Vagina (tissue), 2 donors: ENCODE measurements around the gene NFIX. TPM values are rescaled to one million over a fixed set of nuclear protein-coding genes. Genes with fewer than 3 reads are reported as not detected.
A peak's percentile ranks its signal among the peaks of the same experiment; 100 is the strongest.

Source experiments
- DNase-seq, 2 donors: peaks; one replicate each; pipeline ENCODE4 v3.0.0-alpha.2; 2017; ENCODE audit errors: extremely low spot score in 2 of 2
- H3K27ac ChIP-seq: fragments of 200-600 bp; sonication (generic); one replicate; pipeline ENCODE4 v1.5.1; 2019
- H3K27me3 ChIP-seq: fragments of 200-600 bp; sonication (generic); one replicate; pipeline ENCODE4 v1.5.1; 2019
- H3K36me3 ChIP-seq, 2 donors: fragments of 200-600 bp; sonication (generic); one replicate each; pipeline ENCODE4 v1.5.1; 2017 to 2019
- H3K4me1 ChIP-seq: fragments of 200-600 bp; sonication (generic); one replicate; pipeline ENCODE4 v1.5.1; 2019
- H3K4me3 ChIP-seq, 2 donors: fragments of 200-600 bp; sonication (generic); 1 replicate in 1 of 2; 2 replicates in 1 of 2; pipeline ENCODE4 v1.5.1; 2016 to 2019
- H3K9me3 ChIP-seq: fragments of 200-600 bp; sonication (generic); one replicate; pipeline ENCODE4 v1.5.1; 2019
- POLR2A ChIP-seq, 2 donors: fragments of 450-650 bp; IDR thresholded peaks; one replicate each; pipeline ENCODE4 v1.6.1; 2017; ENCODE audit warnings: antibody characterized with exemption in 2 of 2, mild to moderate bottlenecking in 2 of 2, moderate library complexity in 2 of 2
- POLR2AphosphoS5 ChIP-seq, 2 donors: sonication (generic); formaldehyde crosslinking; IDR thresholded peaks; one replicate each; pipeline ENCODE4 v1.9.0; 2017; ENCODE audit warnings: antibody characterized with exemption in 2 of 2, mild to moderate bottlenecking in 2 of 2, low read depth in 1 of 2; ENCODE audit not compliant: insufficient read depth in 1 of 2
- intact Hi-C: fragments of 100-400 bp; cut with DNase I; formaldehyde crosslinking; loops from one replicate; pipeline ENCODE4 v1.15.1; 2023
- total RNA-seq: library from RNA; depleted of rRNA; stranded (reverse); fragments of >200 nt; gene quantifications from one replicate; pipeline ENCODE4 v1.2.3, GENCODE V29; 2016
- TF ChIP-seq, protein P1 (sequence below), 3 experiments: fragments of 450-650 bp in 2 of 3; fragments of 200-600 bp in 1 of 3; sonication (generic) in 1 of 3; IDR thresholded peaks; one replicate each; pipeline ENCODE4 v1.5.1; 2017 to 2019; ENCODE audit warnings: antibody characterized with exemption in 3 of 3, mild to moderate bottlenecking in 2 of 3, moderate library complexity in 2 of 3

NFIX gene
- total RNA-seq, 1 donor from 2014 or later = 81.8 TPM

DNA sequence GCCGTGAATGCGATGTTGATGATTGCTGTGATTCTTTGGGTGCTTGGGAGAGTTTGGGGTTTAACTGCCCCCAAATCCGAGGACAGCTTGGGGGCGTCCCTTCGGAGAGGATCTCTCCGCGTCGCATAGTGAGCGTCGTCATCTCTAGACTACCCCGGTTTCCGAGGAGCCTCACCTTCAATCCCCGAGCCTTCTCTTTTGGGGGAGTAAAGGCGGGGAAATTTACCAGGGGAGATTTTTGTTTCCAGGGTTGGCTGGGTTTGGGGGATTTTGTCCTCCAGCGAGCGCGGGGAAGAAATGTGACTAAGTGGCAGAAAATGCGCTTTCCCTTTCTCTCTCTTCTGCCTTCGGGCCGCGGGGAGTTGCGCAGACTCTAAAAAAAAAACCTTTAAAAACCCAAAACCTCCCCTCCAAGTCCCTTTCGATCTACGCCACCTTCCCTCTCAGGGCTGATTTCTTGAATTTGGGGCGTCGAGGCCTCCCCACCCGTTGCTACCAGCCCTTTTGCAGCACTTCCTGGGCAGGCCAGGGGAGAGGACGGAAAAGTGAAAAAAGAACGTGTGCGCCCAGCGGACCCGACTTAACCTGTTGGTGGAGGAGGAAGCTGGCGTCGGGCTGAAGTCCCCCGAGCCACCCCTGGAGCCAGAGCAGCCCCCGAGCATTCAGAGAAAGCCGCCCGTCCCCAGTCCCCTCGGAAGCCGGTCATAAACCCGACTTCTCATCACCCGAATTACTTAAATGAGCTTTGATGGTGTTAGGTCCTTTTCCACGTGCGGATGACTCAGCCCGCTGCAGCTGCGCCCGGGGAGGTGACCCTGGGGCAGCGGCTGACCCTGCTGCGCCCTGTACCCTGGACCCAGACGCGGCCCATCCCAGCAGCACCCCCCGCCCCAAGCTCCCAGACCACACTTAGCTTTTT lies 17.7 kb downstream of the NFIX start:
- intact Hi-C loops = no loop called here
- no peaks in the 10 kb centered on the region for H3K36me3 ChIP-seq
- H3K9me3 ChIP-seq = no peaks in the 10 kb centered on the region
- peak overlapping the region; percentile 99 for H3K27ac ChIP-seq
- H3K4me3 ChIP-seq = peak overlapping the region; percentile 47 to 50
- no peak for DNase-seq
- TF ChIP-seq, protein P1, sequence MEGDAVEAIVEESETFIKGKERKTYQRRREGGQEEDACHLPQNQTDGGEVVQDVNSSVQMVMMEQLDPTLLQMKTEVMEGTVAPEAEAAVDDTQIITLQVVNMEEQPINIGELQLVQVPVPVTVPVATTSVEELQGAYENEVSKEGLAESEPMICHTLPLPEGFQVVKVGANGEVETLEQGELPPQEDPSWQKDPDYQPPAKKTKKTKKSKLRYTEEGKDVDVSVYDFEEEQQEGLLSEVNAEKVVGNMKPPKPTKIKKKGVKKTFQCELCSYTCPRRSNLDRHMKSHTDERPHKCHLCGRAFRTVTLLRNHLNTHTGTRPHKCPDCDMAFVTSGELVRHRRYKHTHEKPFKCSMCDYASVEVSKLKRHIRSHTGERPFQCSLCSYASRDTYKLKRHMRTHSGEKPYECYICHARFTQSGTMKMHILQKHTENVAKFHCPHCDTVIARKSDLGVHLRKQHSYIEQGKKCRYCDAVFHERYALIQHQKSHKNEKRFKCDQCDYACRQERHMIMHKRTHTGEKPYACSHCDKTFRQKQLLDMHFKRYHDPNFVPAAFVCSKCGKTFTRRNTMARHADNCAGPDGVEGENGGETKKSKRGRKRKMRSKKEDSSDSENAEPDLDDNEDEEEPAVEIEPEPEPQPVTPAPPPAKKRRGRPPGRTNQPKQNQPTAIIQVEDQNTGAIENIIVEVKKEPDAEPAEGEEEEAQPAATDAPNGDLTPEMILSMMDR (IDR thresholded peaks at IDR 0.05) = no peak
- TF ChIP-seq POLR2AphosphoS5 (IDR thresholded peaks at IDR 0.05; ENCODE audit: insufficient read depth in 1 of 2, low read depth in 1 of 2) = peak; percentile 51 to 90
- no peaks in the 10 kb centered on the region for H3K27me3 ChIP-seq
- peaks cover 97% of the 10 kb centered on the region for H3K4me1 ChIP-seq

DNA sequence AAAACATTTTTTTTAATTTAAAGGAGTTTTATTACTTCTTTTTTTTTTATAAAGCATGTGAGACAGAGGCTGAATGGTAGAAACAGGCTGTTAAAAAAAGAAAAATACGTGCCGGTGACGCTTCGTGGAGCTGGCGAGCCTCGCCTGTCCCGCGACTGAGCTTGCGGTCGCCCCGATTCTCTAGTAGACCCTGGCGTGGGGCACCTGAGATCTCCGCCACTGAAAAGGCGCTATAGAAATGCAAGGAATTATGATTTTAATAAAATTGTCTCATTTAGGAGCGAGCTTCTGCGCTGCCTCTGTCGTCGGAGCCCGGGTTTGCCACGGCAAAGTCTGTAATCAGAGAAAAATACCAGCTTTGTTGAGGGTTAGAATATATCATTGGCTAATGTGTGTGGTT lies 18.4 kb downstream of the NFIX start:
- Histone ChIP-seq H3K4me3 (peak overlapping the region; percentile 47 to 50), H3K4me1 (peaks cover 97% of the 10 kb centered on the region), H3K9me3 (no peaks in the 10 kb centered on the region), H3K27me3 (no peaks in the 10 kb centered on the region), H3K27ac (peak overlapping the region; percentile 99), H3K36me3 (no peaks in the 10 kb centered on the region)
- no peak for DNase-seq
- intact Hi-C loops = no loop called here
- TF ChIP-seq, protein P1 (IDR thresholded peaks at IDR 0.05) = no peak
- TF ChIP-seq POLR2AphosphoS5 (IDR thresholded peaks at IDR 0.05; ENCODE audit: insufficient read depth in 1 of 2, low read depth in 1 of 2) (no peak), POLR2A (IDR thresholded peaks at IDR 0.05) (no peak)

GRCh38 chr19:13014101-13014920 lies 19.0 kb downstream of the NFIX start:
- DNase-seq = no peak
- no peaks in the 10 kb centered on the region for H3K9me3 ChIP-seq
- TF ChIP-seq, protein P1 (IDR thresholded peaks at IDR 0.05) = no peak
- TF ChIP-seq POLR2A (IDR thresholded peaks at IDR 0.05) = no peak
- no peak for TF ChIP-seq POLR2AphosphoS5 (IDR thresholded peaks at IDR 0.05; ENCODE audit: insufficient read depth in 1 of 2, low read depth in 1 of 2)
- no peaks in the 10 kb centered on the region for H3K27me3 ChIP-seq
- peak overlapping the region; percentile 99 for H3K27ac ChIP-seq
- H3K4me1 ChIP-seq = peaks cover 97% of the 10 kb centered on the region
- peak overlapping the region; percentile 47 to 50 for H3K4me3 ChIP-seq
- intact Hi-C loops = no loop called here
- no peaks in the 10 kb centered on the region for H3K36me3 ChIP-seq

- DNase-seq = no peak
- H3K4me1 ChIP-seq = peaks cover 97% of the 10 kb centered on the region
- peak overlapping the region; percentile 47 to 50 for H3K4me3 ChIP-seq
- no peaks in the 10 kb centered on the region for H3K36me3 ChIP-seq
- peak overlapping the region; percentile 99 for H3K27ac ChIP-seq
- intact Hi-C loops = loop anchor here (5.0 kb wide), 1 partner anchor 47 kb away; no protein-coding TSS in a partner anchor
- H3K27me3 ChIP-seq = no peaks in the 10 kb centered on the region
- TF ChIP-seq, protein P1 (IDR thresholded peaks at IDR 0.05) = no peak
- no peak for TF ChIP-seq POLR2AphosphoS5 (IDR thresholded peaks at IDR 0.05; ENCODE audit: insufficient read depth in 1 of 2, low read depth in 1 of 2)
- H3K9me3 ChIP-seq = no peaks in the 10 kb centered on the region
Observed at GRCh38 chr19:13014921-13015280, 19.6 kb downstream of the NFIX start.
